Measurements from ENCODE around the gene NAALADL2. TPM values are rescaled to one million over a fixed set of nuclear protein-coding genes. Genes with fewer than 3 reads are reported as not detected.

The NAALADL2 gene
- total RNA-seq, 1 donor: 23.5 TPM

DNA sequence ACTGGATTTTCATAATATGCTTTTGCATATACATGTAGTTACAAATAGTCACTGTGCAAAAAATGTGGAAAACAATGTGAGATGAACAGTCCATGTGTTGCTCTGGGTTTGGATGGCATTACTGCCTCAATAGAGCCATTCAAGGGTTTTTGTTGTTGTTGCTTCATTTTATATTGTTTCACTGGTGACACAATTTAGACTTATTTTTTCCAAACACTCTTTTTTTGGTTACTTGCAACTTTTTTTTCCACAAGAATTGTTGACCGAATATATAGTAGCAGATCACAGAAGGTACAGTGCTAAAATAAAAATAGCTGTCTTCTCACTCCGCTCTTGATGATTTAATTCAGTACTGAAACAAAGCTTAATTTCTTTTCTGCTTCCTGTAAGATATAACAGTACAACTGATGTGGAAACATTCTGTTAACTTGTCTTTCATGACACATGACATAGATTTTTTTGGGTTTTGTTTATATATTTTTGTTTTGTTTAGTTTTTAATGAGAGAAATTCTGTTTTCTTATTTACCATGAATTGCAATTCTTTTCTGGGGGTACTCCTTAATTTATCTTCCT is 618.6 kb downstream of the NAALADL2 start:
- H3K27me3 ChIP-seq (ENCODE audit: insufficient read depth, low read length): no peaks in the 10 kb centered on the region
- TF ChIP-seq, protein P1, sequence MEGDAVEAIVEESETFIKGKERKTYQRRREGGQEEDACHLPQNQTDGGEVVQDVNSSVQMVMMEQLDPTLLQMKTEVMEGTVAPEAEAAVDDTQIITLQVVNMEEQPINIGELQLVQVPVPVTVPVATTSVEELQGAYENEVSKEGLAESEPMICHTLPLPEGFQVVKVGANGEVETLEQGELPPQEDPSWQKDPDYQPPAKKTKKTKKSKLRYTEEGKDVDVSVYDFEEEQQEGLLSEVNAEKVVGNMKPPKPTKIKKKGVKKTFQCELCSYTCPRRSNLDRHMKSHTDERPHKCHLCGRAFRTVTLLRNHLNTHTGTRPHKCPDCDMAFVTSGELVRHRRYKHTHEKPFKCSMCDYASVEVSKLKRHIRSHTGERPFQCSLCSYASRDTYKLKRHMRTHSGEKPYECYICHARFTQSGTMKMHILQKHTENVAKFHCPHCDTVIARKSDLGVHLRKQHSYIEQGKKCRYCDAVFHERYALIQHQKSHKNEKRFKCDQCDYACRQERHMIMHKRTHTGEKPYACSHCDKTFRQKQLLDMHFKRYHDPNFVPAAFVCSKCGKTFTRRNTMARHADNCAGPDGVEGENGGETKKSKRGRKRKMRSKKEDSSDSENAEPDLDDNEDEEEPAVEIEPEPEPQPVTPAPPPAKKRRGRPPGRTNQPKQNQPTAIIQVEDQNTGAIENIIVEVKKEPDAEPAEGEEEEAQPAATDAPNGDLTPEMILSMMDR (IDR thresholded peaks at IDR 0.05; ENCODE audit: extremely low read depth, low read depth, low read length): no peak
- no peaks in the 10 kb centered on the region for H3K9me3 ChIP-seq (ENCODE audit: low read depth, low read length)
- H3K36me3 ChIP-seq (ENCODE audit: insufficient read depth, low read length): no peaks in the 10 kb centered on the region
- H3K4me1 ChIP-seq (ENCODE audit: insufficient read depth, low read length): no peaks in the 10 kb centered on the region
- no peak overlapping the region for H3K4me3 ChIP-seq (ENCODE audit: insufficient read depth, low read length)
- no peaks in the 10 kb centered on the region for H3K79me2 ChIP-seq (ENCODE audit: insufficient read depth, low read length)
- H4K20me1 ChIP-seq (ENCODE audit: insufficient read depth, low read length): no peaks in the 10 kb centered on the region
- no peak overlapping the region for H2AFZ ChIP-seq (ENCODE audit: low read length)
- no peak for DNase-seq (ENCODE audit: insufficient read length, low spot score, missing footprints)
- no peak overlapping the region for H3K27ac ChIP-seq (ENCODE audit: low read depth, low read length)
- H3K4me2 ChIP-seq (ENCODE audit: insufficient read depth, low read length): no peak overlapping the region

DNA sequence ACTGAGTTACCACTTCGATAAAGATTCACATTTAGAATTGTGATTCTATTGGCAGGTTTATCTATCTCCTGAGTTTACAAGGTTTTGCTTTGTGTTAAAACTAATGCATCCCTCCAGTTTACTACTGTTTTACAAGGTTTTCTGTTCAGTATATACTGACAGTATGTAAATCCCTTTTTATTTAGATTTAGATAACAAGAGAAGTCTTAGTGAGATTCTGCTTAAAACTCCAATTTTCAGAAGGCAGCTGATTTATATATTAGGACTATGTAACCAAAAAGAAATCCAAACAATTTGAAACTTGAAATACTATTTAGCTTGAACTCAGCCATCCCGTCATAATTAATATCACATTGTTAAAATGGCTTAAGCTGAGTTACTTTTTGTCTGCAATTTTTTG is 619.2 kb downstream of the NAALADL2 start:
- no peaks in the 10 kb centered on the region for H3K27me3 ChIP-seq (ENCODE audit: insufficient read depth, low read length)
- no peak overlapping the region for H2AFZ ChIP-seq (ENCODE audit: low read length)
- no peak for DNase-seq (ENCODE audit: insufficient read length, low spot score, missing footprints)
- no peaks in the 10 kb centered on the region for H3K4me1 ChIP-seq (ENCODE audit: insufficient read depth, low read length)
- H3K27ac ChIP-seq (ENCODE audit: low read depth, low read length): no peak overlapping the region
- TF ChIP-seq, protein P1 (IDR thresholded peaks at IDR 0.05; ENCODE audit: extremely low read depth, low read depth, low read length): no peak
- no peak overlapping the region for H3K4me2 ChIP-seq (ENCODE audit: insufficient read depth, low read length)
- H3K36me3 ChIP-seq (ENCODE audit: insufficient read depth, low read length): no peaks in the 10 kb centered on the region
- no peaks in the 10 kb centered on the region for H3K9me3 ChIP-seq (ENCODE audit: low read depth, low read length)
- no peaks in the 10 kb centered on the region for H4K20me1 ChIP-seq (ENCODE audit: insufficient read depth, low read length)
- no peaks in the 10 kb centered on the region for H3K79me2 ChIP-seq (ENCODE audit: insufficient read depth, low read length)
- no peak overlapping the region for H3K4me3 ChIP-seq (ENCODE audit: insufficient read depth, low read length)

DNA sequence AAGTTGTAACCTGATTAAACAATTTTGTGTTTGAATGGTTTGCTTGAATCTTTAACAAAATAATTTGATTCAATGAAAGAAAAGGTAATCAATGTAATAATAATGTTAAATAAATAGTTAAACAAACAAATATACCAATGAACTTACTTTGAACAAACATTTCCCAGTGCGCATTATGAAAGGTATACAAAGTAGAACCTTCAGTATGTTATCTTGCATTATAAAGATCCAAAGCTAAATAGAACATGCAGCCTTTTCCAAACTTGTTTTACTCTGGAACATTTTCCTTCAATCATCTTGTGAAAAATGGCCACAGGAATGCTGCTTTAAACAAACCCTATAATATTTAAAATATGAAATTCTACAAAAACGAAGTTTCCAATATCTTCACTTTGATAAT is 620.0 kb downstream of the NAALADL2 start:
- no peaks in the 10 kb centered on the region for H3K79me2 ChIP-seq (ENCODE audit: insufficient read depth, low read length)
- H3K27me3 ChIP-seq (ENCODE audit: insufficient read depth, low read length): no peaks in the 10 kb centered on the region
- no peaks in the 10 kb centered on the region for H3K9me3 ChIP-seq (ENCODE audit: low read depth, low read length)
- no peaks in the 10 kb centered on the region for H3K36me3 ChIP-seq (ENCODE audit: insufficient read depth, low read length)
- DNase-seq (ENCODE audit: insufficient read length, low spot score, missing footprints): no peak
- TF ChIP-seq, protein P1 (IDR thresholded peaks at IDR 0.05; ENCODE audit: extremely low read depth, low read depth, low read length): no peak
- no peak overlapping the region for H3K4me2 ChIP-seq (ENCODE audit: insufficient read depth, low read length)
- H2AFZ ChIP-seq (ENCODE audit: low read length): no peak overlapping the region
- no peaks in the 10 kb centered on the region for H4K20me1 ChIP-seq (ENCODE audit: insufficient read depth, low read length)
- no peak overlapping the region for H3K27ac ChIP-seq (ENCODE audit: low read depth, low read length)
- H3K4me1 ChIP-seq (ENCODE audit: insufficient read depth, low read length): no peaks in the 10 kb centered on the region
- no peak overlapping the region for H3K4me3 ChIP-seq (ENCODE audit: insufficient read depth, low read length)

- Histone ChIP-seq H2AFZ (ENCODE audit: low read length) (no peak overlapping the region), H3K4me3 (ENCODE audit: insufficient read depth, low read length) (no peak overlapping the region), H3K36me3 (ENCODE audit: insufficient read depth, low read length) (no peaks in the 10 kb centered on the region), H3K9me3 (ENCODE audit: low read depth, low read length) (no peaks in the 10 kb centered on the region), H4K20me1 (ENCODE audit: insufficient read depth, low read length) (no peaks in the 10 kb centered on the region), H3K27me3 (ENCODE audit: insufficient read depth, low read length) (no peaks in the 10 kb centered on the region), H3K4me2 (ENCODE audit: insufficient read depth, low read length) (no peak overlapping the region), H3K79me2 (ENCODE audit: insufficient read depth, low read length) (no peaks in the 10 kb centered on the region), H3K4me1 (ENCODE audit: insufficient read depth, low read length) (no peaks in the 10 kb centered on the region), H3K27ac (ENCODE audit: low read depth, low read length) (no peak overlapping the region)
- DNase-seq (ENCODE audit: insufficient read length, low spot score, missing footprints): no peak
- TF ChIP-seq, protein P1 (IDR thresholded peaks at IDR 0.05; ENCODE audit: extremely low read depth, low read depth, low read length): no peak
Measured at GRCh38 chr3:175479800-175480199, 620.7 kb downstream of the NAALADL2 start.

Data from osteoblast (primary cell).